ENCODE data around the gene TRIP12.

GRCh38 chr2:229899604-229900003 lies 22.2 kb downstream of the TRIP12 start:
- TF ChIP-seq CTCF (conservative IDR thresholded peaks at IDR 0.05; ENCODE audit: low read depth, low read length): no peak
- no peak for TF ChIP-seq POLR2A (IDR thresholded peaks at IDR 0.05; ENCODE audit: low read depth, low read length)
- no peak for TF ChIP-seq FOS (IDR thresholded peaks at IDR 0.05; ENCODE audit: low read depth, low read length)
- no peak for TF ChIP-seq SMC3 (IDR thresholded peaks at IDR 0.05; ENCODE audit: low read depth, low read length)
- no peak for TF ChIP-seq MAZ (IDR thresholded peaks at IDR 0.05; ENCODE audit: borderline replicate concordance, low read depth, low read length)
- TF ChIP-seq ELK1 (IDR thresholded peaks at IDR 0.05; ENCODE audit: borderline replicate concordance, low read depth, low read length): no peak
- no peak for TF ChIP-seq RCOR1 (IDR thresholded peaks at IDR 0.05; ENCODE audit: insufficient replicate concordance, low read length)
- TF ChIP-seq CHD1 (IDR thresholded peaks at IDR 0.05; ENCODE audit: low read depth, low read length): no peak
